SK-N-SH (cell line): Measurements from ENCODE around the gene MAML3. TPM values are rescaled to one million over a fixed set of nuclear protein-coding genes. Genes with fewer than 3 reads are reported as not detected.
A peak's percentile ranks its signal among the peaks of the same experiment; 100 is the strongest.

Experiments used
- CTCF ChIA-PET: fragments of 300-600, 350-600 bp; formaldehyde crosslinking; extraction: SDS; loops from one replicate; lab custom pipeline; 2021; lab: Yijun Ruan, JAX
- POLR2A ChIA-PET: fragments of 350-600 bp; sonication (Branson Sonifier 250); formaldehyde crosslinking; extraction: SDS; loops from one replicate; lab custom pipeline; 2020; ENCODE audit warnings: antibody characterized with exemption, inconsistent platforms; lab: Yijun Ruan, JAX
- DNase-seq: peaks from one replicate; pipeline ENCODE4 v3.0.0; 2012
- H2AFZ ChIP-seq: fragments of 200-600 bp; sonication (generic); 2 replicates; pipeline ENCODE4 v1.8.1; 2016; ENCODE audit warnings: antibody characterized with exemption, mild to moderate bottlenecking, low read depth
- H3F3A ChIP-seq: fragments of 200-600 bp; sonication (generic); replicated peaks from 2 replicates; pipeline ENCODE3; 2016; ENCODE audit warnings: antibody characterized with exemption, mild to moderate bottlenecking; ENCODE audit not compliant: insufficient read depth
- H3K27ac ChIP-seq, 2 experiments: fragments of 200-500 bp in 1 of 2; fragments of 200-600 bp in 1 of 2; sonication (Bioruptor generic) in 1 of 2; sonication (generic), shearing (Covaris generic) in 1 of 2; 2 replicates each; pipeline versions ENCODE4 v1.5.1 to v1.6.1; 2014 to 2016; ENCODE audit warnings: low read depth in 2 of 2, inconsistent platforms in 1 of 2, low read length in 1 of 2, mild to moderate bottlenecking in 1 of 2, mixed read lengths in 1 of 2
- H3K27me3 ChIP-seq: fragments of 200-600 bp; sonication (generic), shearing (Covaris generic); 2 replicates; pipeline ENCODE4 v1.6.1; 2016; ENCODE audit warnings: mixed run types; ENCODE audit not compliant: insufficient read depth
- H3K36me3 ChIP-seq, 2 experiments: fragments of 200-500 bp in 1 of 2; fragments of 200-600 bp in 1 of 2; sonication (Bioruptor generic) in 1 of 2; sonication (generic) in 1 of 2; replicated peaks in 1 of 2; 2 replicates each; pipeline versions ENCODE3 to v1.5.1; 2014 to 2016; ENCODE audit warnings: low read length in 1 of 2, mild to moderate bottlenecking in 1 of 2; ENCODE audit not compliant: insufficient read depth in 2 of 2, control insufficient read depth in 1 of 2
- H3K4me1 ChIP-seq, 2 experiments: fragments of 200-500 bp in 1 of 2; fragments of 200-600 bp in 1 of 2; sonication (Bioruptor generic) in 1 of 2; sonication (generic), shearing (Covaris generic) in 1 of 2; 2 replicates each; pipeline versions ENCODE4 v1.5.1 to v1.6.1; 2014 to 2016; ENCODE audit warnings: low read depth in 1 of 2, low read length in 1 of 2, mixed run types in 1 of 2; ENCODE audit not compliant: insufficient read depth in 2 of 2, control insufficient read depth in 1 of 2
- H3K4me2 ChIP-seq: fragments of 200-600 bp; sonication (generic), shearing (Covaris generic); 2 replicates; pipeline ENCODE4 v1.6.1; 2017; ENCODE audit warnings: mixed run types
- H3K4me3 ChIP-seq, 2 experiments: fragments of 200-500 bp in 1 of 2; fragments of 200-600 bp in 1 of 2; sonication (Bioruptor generic) in 1 of 2; sonication (generic), shearing (Covaris generic) in 1 of 2; 2 replicates each; pipeline versions ENCODE4 v1.5.1 to v1.8.1; 2014 to 2016; ENCODE audit warnings: low read depth in 2 of 2, inconsistent platforms in 1 of 2, low read length in 1 of 2, mild to moderate bottlenecking in 1 of 2, mixed read lengths in 1 of 2, moderate library complexity in 1 of 2
- H3K79me2 ChIP-seq: fragments of 200-600 bp; sonication (generic); 2 replicates; pipeline ENCODE4 v1.8.1; 2017; ENCODE audit warnings: mild to moderate bottlenecking; ENCODE audit not compliant: insufficient read depth
- H3K9ac ChIP-seq: fragments of 200-600 bp; sonication (generic); 2 replicates; pipeline ENCODE4 v1.6.1; 2017; ENCODE audit warnings: mixed run types
- H3K9me2 ChIP-seq: fragments of 200-600 bp; sonication (generic); 2 replicates; pipeline ENCODE4 v1.6.1; 2017; ENCODE audit warnings: mixed run types
- H3K9me3 ChIP-seq: fragments of 200-600 bp; sonication (generic); 2 replicates; pipeline ENCODE4 v1.6.1; 2017; ENCODE audit warnings: mixed run types, mild to moderate bottlenecking, moderate library complexity
- H4K20me1 ChIP-seq: fragments of 200-600 bp; sonication (generic); 2 replicates; pipeline ENCODE4 v1.6.1; 2017; ENCODE audit warnings: mild to moderate bottlenecking, mixed run types; ENCODE audit not compliant: insufficient read depth
- CHD2 ChIP-seq: fragments of 150-350 bp; IDR thresholded peaks from 2 replicates; pipeline ENCODE4 v1.6.1; 2018; ENCODE audit warnings: low read length; ENCODE audit not compliant: partially characterized antibody
- EP300 ChIP-seq, 2 experiments: IDR thresholded peaks; 2 replicates each; pipeline versions ENCODE4 v1.4.0 to v1.6.1; 2012; ENCODE audit warnings: borderline replicate concordance in 1 of 2, low read depth in 1 of 2, low read length in 1 of 2
- FOSL2 ChIP-seq: IDR thresholded peaks from 2 replicates; pipeline ENCODE4 v1.4.0; 2012; ENCODE audit warnings: low read depth, mild to moderate bottlenecking, moderate library complexity, borderline replicate concordance
- FOXJ3 ChIP-seq: sonication (generic); formaldehyde crosslinking; IDR thresholded peaks from 2 replicates; pipeline ENCODE4 v1.5.1; 2020; ENCODE audit warnings: mild to moderate bottlenecking, missing genetic modification reagents
- GATA2 ChIP-seq: sonication (generic); formaldehyde crosslinking; IDR thresholded peaks from 2 replicates; pipeline ENCODE4 v1.5.0; 2020; ENCODE audit warnings: mild to moderate bottlenecking, missing genetic modification reagents
- IRF3 ChIP-seq: fragments of 150-350 bp; IDR thresholded peaks from 2 replicates; pipeline ENCODE4 v1.6.1; 2016; ENCODE audit warnings: mild to moderate bottlenecking, low read depth, low read length
- MXI1 ChIP-seq: IDR thresholded peaks from 2 replicates; pipeline ENCODE4 v1.6.1; 2012; ENCODE audit warnings: mild to moderate bottlenecking, low read depth, low read length, improper control_type of control experiment
- POLR2AphosphoS5 ChIP-seq: IDR thresholded peaks from 2 replicates; pipeline ENCODE4 v1.6.1; 2012; ENCODE audit warnings: low read depth, low read length
- REST ChIP-seq: IDR thresholded peaks from 2 replicates; pipeline ENCODE4 v1.6.1; 2012; ENCODE audit warnings: mild to moderate bottlenecking, low read depth, low read length, moderate library complexity
- WGBS: methylation state at CpG from one replicate; pipeline ENCODE4 v1.1.6; 2017; ENCODE audit warnings: low lambda C conversion rate; 5-methylcytosine and 5-hydroxymethylcytosine counted together
- polyA plus RNA-seq, 3 experiments: library from polyadenylated mRNA; depleted of rRNA; stranded (reverse); fragments of >200 nt; gene quantifications; 2 replicates each; pipeline ENCODE4 v1.2.3, GENCODE V29; 2012

Gene MAML3
- polyA plus RNA-seq, 1 of the 3 experiments (the other 2 are of a cell fraction): 5.3 TPM

GRCh38 chr4:139938414-139938813 lies 215.6 kb downstream of the MAML3 start:
- no peak overlapping the region for H3K4me3 ChIP-seq
- no peak for DNase-seq
- H3K9me3 ChIP-seq: no peaks in the 10 kb centered on the region
- H3K27ac ChIP-seq: peak overlapping the region in 1 of 2 experiments; percentile 71; a peak in 2 of 4 replicates
- H3F3A ChIP-seq: no peaks in the 10 kb centered on the region
- H3K36me3 ChIP-seq: no peaks in the 10 kb centered on the region
- ChIA-PET CTCF (no interaction called here), POLR2A (interaction anchor here (0.6 kb wide), 1 partner anchor 213 kb away, joined by 4 read pairs; no protein-coding TSS in a partner anchor)
- H3K4me1 ChIP-seq: peaks cover 11 to 51% of the 10 kb centered on the region in 2 experiments
- 84% methylated on average over 2 of the region's 2 CpGs for WGBS
- no peaks in the 10 kb centered on the region for H4K20me1 ChIP-seq
- H3K9me2 ChIP-seq: no peaks in the 10 kb centered on the region
- no peaks in the 10 kb centered on the region; the same call in 1 of the 2 replicates for H3K79me2 ChIP-seq
- no peak overlapping the region for H3K9ac ChIP-seq
- no peak overlapping the region for H2AFZ ChIP-seq
- no peaks in the 10 kb centered on the region for H3K27me3 ChIP-seq
- TF ChIP-seq GATA2: peak; percentile 18; the same call in 1 of the 2 replicates
- TF ChIP-seq POLR2AphosphoS5: no peak
- no peak for TF ChIP-seq FOSL2
- no peak overlapping the region for H3K4me2 ChIP-seq

GRCh38 chr4:139935911-139936310 lies 218.1 kb downstream of the MAML3 start:
- H2AFZ ChIP-seq: no peak overlapping the region
- H3K36me3 ChIP-seq: no peaks in the 10 kb centered on the region
- no peak overlapping the region for H3K4me3 ChIP-seq
- ChIA-PET CTCF (interaction anchor here (1.0 to 2.8 kb wide), 5 partner anchors 9 to 203 kb away, joined by 3 to 11 read pairs (median 4); no protein-coding TSS in a partner anchor), POLR2A (interaction anchor here (0.5 to 1.2 kb wide), 3 partner anchors 41 to 113 kb away, joined by 3 to 4 read pairs (median 3); no protein-coding TSS in a partner anchor)
- H3F3A ChIP-seq: no peaks in the 10 kb centered on the region
- peak in 1 of 2 experiments; percentile 84; a peak in 2 of 4 replicates for TF ChIP-seq EP300 (IDR thresholded peaks at IDR 0.05; ENCODE audit: borderline replicate concordance in 1 of 2, low read depth in 1 of 2, low read length in 1 of 2)
- no peak; the same call in 1 of the 2 replicates for TF ChIP-seq MXI1
- TF ChIP-seq IRF3: no peak
- peak; percentile 35; the same call in 1 of the 2 replicates for TF ChIP-seq FOXJ3 (CRISPR knock-in tag)
- peak; percentile 47 for TF ChIP-seq CHD2
- TF ChIP-seq REST: no peak
- TF ChIP-seq GATA2: peak; percentile 75
- no peaks in the 10 kb centered on the region for H3K9me2 ChIP-seq
- H3K27ac ChIP-seq: peak overlapping the region in 1 of 2 experiments; percentile 71; a peak in 2 of 4 replicates
- 47% methylated on average over 4 of the region's 4 CpGs for WGBS
- H3K9ac ChIP-seq: no peak overlapping the region
- H3K4me2 ChIP-seq: no peak overlapping the region
- peaks cover 5 to 51% of the 10 kb centered on the region in 2 experiments for H3K4me1 ChIP-seq
- DNase-seq: no peak
- H4K20me1 ChIP-seq: no peaks in the 10 kb centered on the region
- H3K79me2 ChIP-seq: no peaks in the 10 kb centered on the region
- H3K27me3 ChIP-seq: no peaks in the 10 kb centered on the region
- H3K9me3 ChIP-seq: no peaks in the 10 kb centered on the region
